Midbrain (tissue), 1 donor: Measurements from ENCODE around the gene GOLGA6L4.
"Not testable (repeated sequence)": the region's sequence is repeated elsewhere in the genome, so short reads cannot be mapped to it uniquely, and the experiment has no call there.

Experiments
- DNase-seq: peaks from one replicate; lab custom pipeline; 2025; lab: John Stamatoyannopoulos, UW

GOLGA6L4 gene

GRCh38 chr15:84235573-84235972 lies at the start of gene GOLGA6L4:
GOLGA6L4 (plus strand) TSS chr15:84235773; CDS start chr15:84235835, 62 bp downstream.
- not testable (repeated sequence) for DNase-seq

- DNase-seq = not testable (repeated sequence)
These were observed 42.6 kb upstream of the GOLGA6L4 start for GRCh38 chr15:84192982-84193381.

GRCh38 chr15:84195603-84196002 lies 40.0 kb upstream of the GOLGA6L4 start:
- not testable (repeated sequence) for DNase-seq

GRCh38 chr15:84196530-84197188 lies 38.9 kb upstream of the GOLGA6L4 start:
- not testable (repeated sequence) for DNase-seq

DNA sequence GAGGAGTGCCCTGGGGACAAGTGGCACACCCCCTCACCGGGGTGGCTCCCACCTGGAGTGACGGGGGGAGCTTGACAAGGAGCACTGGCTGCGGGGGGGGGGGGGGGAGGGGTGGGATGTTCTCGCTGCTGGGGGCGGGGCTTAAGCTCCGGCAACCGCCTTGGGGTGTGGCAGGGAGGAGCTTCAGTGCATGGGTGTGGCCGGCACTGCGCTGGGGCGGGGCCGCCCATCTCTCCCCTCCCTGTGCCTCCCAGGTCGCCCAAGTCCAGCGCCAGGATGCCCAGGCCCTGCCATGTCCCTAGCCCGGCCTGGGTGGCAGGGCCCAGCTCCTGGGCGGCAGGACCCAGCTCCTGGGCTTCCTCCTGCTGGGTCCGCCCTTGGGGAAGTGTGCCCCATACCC lies 35.7 kb upstream of the GOLGA6L4 start:
- DNase-seq = not testable (repeated sequence)

DNA sequence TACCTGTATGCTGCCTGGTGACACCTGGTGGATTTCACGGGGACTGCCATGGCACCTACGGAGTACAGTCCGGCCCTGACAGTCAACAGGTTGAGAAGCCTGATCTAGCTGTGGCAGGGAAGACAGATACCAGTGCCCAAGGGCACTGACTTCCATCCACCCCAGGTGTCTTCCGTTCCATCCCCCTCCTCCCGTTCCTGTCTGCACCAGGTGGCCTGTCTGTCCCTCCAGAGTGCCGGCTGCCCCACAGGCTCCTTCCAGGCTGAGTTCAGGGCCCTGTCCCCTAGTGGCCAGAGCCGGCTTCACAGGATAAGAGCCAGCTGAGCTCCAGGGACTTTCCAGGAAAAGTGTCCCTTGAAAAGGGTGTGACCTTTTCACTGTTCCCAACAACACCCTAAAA lies 10.9 kb downstream of the GOLGA6L4 start:
- DNase-seq = not testable (repeated sequence)
